SIG-M5 (cell line): ENCODE data around the gene TMEM252.

Experiments used
- DNase-seq: peaks from one replicate; lab custom pipeline; 2025; lab: John Stamatoyannopoulos, UW

TMEM252 gene

GRCh38 chr9:68498816-68499215 is 41.9 kb downstream of the TMEM252 start:
- DNase-seq, result no peak

GRCh38 chr9:68497629-68498028 is 43.1 kb downstream of the TMEM252 start:
- DNase-seq, result no peak

DNA sequence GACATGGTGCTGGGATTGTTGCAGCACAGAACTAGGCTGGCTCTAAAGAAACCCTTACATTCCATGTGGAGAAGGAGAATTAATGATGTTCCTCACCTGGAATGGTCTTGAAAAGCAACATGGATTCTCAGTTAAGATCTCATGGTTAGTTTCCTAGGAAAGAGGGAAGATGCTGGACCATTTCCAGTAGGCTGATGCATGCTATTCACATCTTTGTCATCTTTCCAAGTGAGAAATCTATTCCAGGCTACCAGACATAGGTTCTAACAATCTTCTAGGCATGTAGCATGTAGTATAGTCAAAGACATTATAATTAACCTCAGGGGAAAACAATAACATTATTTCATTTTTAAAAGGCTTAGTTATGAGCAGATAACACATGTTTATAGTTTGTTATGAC is 44.3 kb downstream of the TMEM252 start:
- no peak for DNase-seq

- no peak for DNase-seq
These were observed 45.4 kb downstream of the TMEM252 start for GRCh38 chr9:68495247-68495646.

GRCh38 chr9:68493958-68494577 is 46.6 kb downstream of the TMEM252 start:
- no peak for DNase-seq

GRCh38 chr9:68493541-68493940 is 47.1 kb downstream of the TMEM252 start:
- no peak for DNase-seq

DNA sequence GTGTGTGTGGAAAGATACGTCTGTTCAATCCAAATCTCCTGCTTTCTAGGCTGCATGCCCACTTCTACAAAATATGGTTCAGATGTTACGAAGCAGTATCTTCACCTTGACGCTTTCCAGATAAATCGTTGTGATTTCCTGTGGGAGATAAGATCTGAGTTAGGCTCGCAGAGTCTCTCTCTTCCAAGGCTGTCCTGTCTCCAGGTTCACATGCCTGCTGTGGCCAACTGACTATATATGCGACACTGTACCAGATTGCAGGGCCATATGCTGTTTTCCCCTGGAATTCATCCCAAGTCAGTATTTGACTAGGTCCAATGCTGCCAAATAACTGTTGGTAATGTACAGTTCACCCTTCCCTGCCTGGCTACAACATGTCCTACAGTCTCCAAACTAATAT is 47.9 kb downstream of the TMEM252 start:
- no peak for DNase-seq

DNA sequence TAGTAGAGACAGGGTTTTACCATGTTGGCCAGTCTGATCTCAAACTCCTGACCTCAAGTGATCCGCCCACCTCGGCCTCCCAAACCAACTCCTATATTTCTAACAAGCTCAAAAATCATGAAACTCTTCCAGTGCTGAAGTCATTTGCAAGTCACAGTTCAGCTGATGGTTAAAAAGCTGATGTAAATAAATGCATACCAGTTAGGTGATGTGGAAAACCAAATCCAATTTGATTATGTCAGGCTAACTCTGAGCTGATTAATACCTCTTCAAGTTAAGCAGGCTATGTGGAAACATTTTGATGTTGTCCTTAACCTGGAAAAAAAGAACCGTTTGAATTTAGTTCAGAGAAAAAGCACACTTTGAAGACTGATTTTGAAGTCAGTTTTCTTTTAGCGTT is 51.0 kb downstream of the TMEM252 start:
- no peak for DNase-seq

DNA sequence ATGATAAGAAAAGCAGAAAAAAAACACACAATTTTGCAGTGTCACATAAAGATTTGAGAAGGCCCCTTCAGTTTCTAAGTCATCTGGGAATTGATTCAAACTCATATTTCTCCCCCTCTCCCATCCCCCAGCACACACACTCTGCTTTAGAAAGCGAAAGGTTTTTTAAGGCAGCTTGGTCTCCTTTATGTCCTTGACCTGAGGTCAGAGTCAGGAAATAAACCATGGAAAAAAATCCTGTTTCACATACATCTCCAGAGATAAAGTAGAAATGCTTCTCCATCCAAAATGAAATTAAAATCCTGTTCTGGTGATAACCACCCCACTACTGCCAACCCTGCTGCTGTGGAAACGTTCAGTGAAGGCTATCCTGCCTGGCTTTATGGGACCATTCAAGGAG is 52.6 kb downstream of the TMEM252 start:
- DNase-seq, result no peak
